GM12878 (cell line): ENCODE data around the gene ANKRD53. TPM values are rescaled to one million over a fixed set of nuclear protein-coding genes. Genes with fewer than 3 reads are reported as not detected.

Source experiments
- ATAC-seq: fragments of 200-7000 bp; cut with Tn5 transposase; 3 replicates; pipeline ENCODE4 v1.9.1; 2020; ENCODE audit warnings: mild to moderate bottlenecking, moderate library complexity
- BruUV-seq: library from RNA; stranded (reverse); fragments of 400-500 nt; replicated peaks from 2 replicates; lab custom pipeline; 2021; lab: Mats Ljungman, UMichigan
- CTCF ChIA-PET: fragments of 300-600 bp; sonication (Branson Sonifier 250); formaldehyde crosslinking; extraction: SDS; loops from one replicate; lab custom pipeline; 2021; ENCODE audit warnings: inconsistent platforms; lab: Yijun Ruan, JAX
- POLR2A ChIA-PET: fragments of 350-600 bp; formaldehyde crosslinking; extraction: SDS; loops from one replicate; lab custom pipeline; 2021; ENCODE audit warnings: inconsistent platforms; lab: Charles Lee
- RAD21 ChIA-PET: fragments of 300-600 bp; sonication (Branson Sonifier 250); formaldehyde crosslinking; loops from one replicate; lab custom pipeline; 2023; ENCODE audit warnings: antibody characterized with exemption; ENCODE audit not compliant: unreplicated experiment; lab: Charles Lee
- SMC1A ChIA-PET: fragments of 300-600 bp; sonication (Branson Sonifier 250); formaldehyde crosslinking; loops from one replicate; lab custom pipeline; 2023; ENCODE audit not compliant: unreplicated experiment, uncharacterized antibody; lab: Charles Lee
- DNase-seq: peaks from one replicate; pipeline ENCODE4 v3.0.0-alpha.2; 2011; ENCODE audit warnings: low read depth, low spot score
- FAIRE-seq: peaks from 3 replicates; lab custom pipeline; 2011; peaks lifted over from hg19 to GRCh38; lab: Jason Lieb, UNC
- H2AFZ ChIP-seq: 2 replicates; pipeline ENCODE4 v1.6.0; 2011; ENCODE audit warnings: low read depth, low read length, control low read depth; ENCODE audit not compliant: control insufficient read depth
- H3K27ac ChIP-seq: 2 replicates; pipeline ENCODE4 v1.5.1; 2011; ENCODE audit warnings: control low read depth; ENCODE audit not compliant: control insufficient read depth, insufficient read depth
- H3K27me3 ChIP-seq, 2 experiments: replicated peaks in 1 of 2; 2 replicates each; pipeline versions ENCODE4 v1.6.0 to v1.6.1; 2011; ENCODE audit warnings: low read length in 1 of 2; ENCODE audit not compliant: control insufficient read depth in 2 of 2, insufficient read depth in 2 of 2
- H3K36me3 ChIP-seq, 2 experiments: 2 replicates each; pipeline ENCODE4 v1.5.1; 2011; ENCODE audit warnings: low read length in 1 of 2; ENCODE audit not compliant: control insufficient read depth in 2 of 2, insufficient read depth in 2 of 2
- H3K4me1 ChIP-seq: 2 replicates; pipeline ENCODE4 v1.6.1; 2011; ENCODE audit warnings: mild to moderate bottlenecking, low read length, moderate library complexity, mixed read lengths; ENCODE audit not compliant: control insufficient read depth, insufficient read depth
- H3K4me2 ChIP-seq: 2 replicates; pipeline ENCODE4 v1.6.0; 2011; ENCODE audit warnings: control low read depth; ENCODE audit not compliant: control insufficient read depth, insufficient read depth
- H3K4me3 ChIP-seq: fragments of 200-600 bp; sonication (generic); 2 replicates; pipeline ENCODE4 v1.5.1; 2016
- H3K79me2 ChIP-seq: 2 replicates; pipeline ENCODE4 v1.6.0; 2011; ENCODE audit warnings: low read length; ENCODE audit not compliant: control insufficient read depth, insufficient read depth
- H3K9ac ChIP-seq: 2 replicates; pipeline ENCODE4 v1.8.0; 2011; ENCODE audit warnings: low read length, control low read depth, mixed read lengths; ENCODE audit not compliant: control insufficient read depth, insufficient read depth
- H3K9me3 ChIP-seq: replicated peaks from 3 replicates; pipeline ENCODE4 v1.5.1; 2011; ENCODE audit warnings: mild to moderate bottlenecking, low read length; ENCODE audit not compliant: control insufficient read depth, insufficient read depth
- H4K20me1 ChIP-seq: 2 replicates; pipeline ENCODE4 v1.6.0; 2011; ENCODE audit not compliant: control insufficient read depth, insufficient read depth
- E2F8 ChIP-seq: fragments of 450-650 bp; IDR thresholded peaks from 2 replicates; pipeline ENCODE4 v1.6.1; 2018; ENCODE audit warnings: mild to moderate bottlenecking, low read depth, moderate library complexity; ENCODE audit not compliant: partially characterized antibody
- SP1 ChIP-seq: IDR thresholded peaks from one replicate; pipeline ENCODE4 v1.6.1; 2011; ENCODE audit warnings: low read depth, low read length
- SUZ12 ChIP-seq: fragments of 200-600 bp; sonication (generic); IDR thresholded peaks from one replicate; pipeline ENCODE4 v1.6.1; 2018; ENCODE audit warnings: antibody characterized with exemption, mild to moderate bottlenecking; ENCODE audit not compliant: unreplicated experiment
- ZNF384 ChIP-seq: IDR thresholded peaks from 2 replicates; pipeline ENCODE4 v1.6.1; 2012; ENCODE audit warnings: low read depth, mild to moderate bottlenecking, low read length, improper control_type of control experiment, borderline replicate concordance
- WGBS: methylation state at CpG from one replicate; pipeline ENCODE4 v1.1.6; 2016; ENCODE audit warnings: low lambda C conversion rate; ENCODE audit not compliant: insufficient replicate concordance, insufficient coverage; ENCODE audit errors: missing lambda C conversion rate; 5-methylcytosine and 5-hydroxymethylcytosine counted together
- in situ Hi-C: fragments of 300-500 bp; cut with MboI; formaldehyde crosslinking; loops from 9 replicates; pipeline ENCODE4 v1.14.3; 2018; ENCODE audit warnings: mixed read lengths
- intact Hi-C: fragments of 100-400 bp; cut with micrococcal nuclease; formaldehyde crosslinking; loops from one replicate; pipeline ENCODE4 v1.14.2; 2022; ENCODE audit not compliant: unreplicated experiment
- polyA plus RNA-seq, 11 experiments: library from polyadenylated mRNA; depleted of rRNA in 4 of 11; unstranded in 6 of 11; stranded (reverse) in 5 of 11; fragments of >200 nt; fragmentation: Nextera tagmentation in 4 of 11; fragmentation: Illumina TruSeq in 1 of 11; extraction: Ambion mirVana in 4 of 11; extraction: Trizol in 1 of 11; gene quantifications; 1 replicate in 1 of 11; 2 replicates in 10 of 11; pipeline versions ENCODE4 v1.2.1 to v1.2.3, GENCODE V29; 2011 to 2016; ENCODE audit warnings: inconsistent platforms in 2 of 11, missing spikeins in 2 of 11, low read depth in 1 of 11
- total RNA-seq, 4 experiments: library from RNA; depleted of rRNA in 3 of 4; stranded (reverse); fragments of >200 nt in 3 of 4; fragmentation: Illumina TruSeq in 1 of 4; extraction: Trizol in 1 of 4; gene quantifications; 2 replicates each; pipeline versions ENCODE4 v1.2.1 to v1.2.3, GENCODE V29; 2013 to 2021
- TF ChIP-seq, protein P1 (sequence below): fragments of 450-650 bp; IDR thresholded peaks from 2 replicates; pipeline ENCODE4 v1.6.1; 2017; ENCODE audit warnings: mild to moderate bottlenecking

Gene ANKRD53
- total and polyA plus RNA-seq, 10 of the 15 experiments (the other 5 are each of a cell fraction or from before 2014, with no cell fraction given) = 0.04 TPM; not detected in 8

DNA sequence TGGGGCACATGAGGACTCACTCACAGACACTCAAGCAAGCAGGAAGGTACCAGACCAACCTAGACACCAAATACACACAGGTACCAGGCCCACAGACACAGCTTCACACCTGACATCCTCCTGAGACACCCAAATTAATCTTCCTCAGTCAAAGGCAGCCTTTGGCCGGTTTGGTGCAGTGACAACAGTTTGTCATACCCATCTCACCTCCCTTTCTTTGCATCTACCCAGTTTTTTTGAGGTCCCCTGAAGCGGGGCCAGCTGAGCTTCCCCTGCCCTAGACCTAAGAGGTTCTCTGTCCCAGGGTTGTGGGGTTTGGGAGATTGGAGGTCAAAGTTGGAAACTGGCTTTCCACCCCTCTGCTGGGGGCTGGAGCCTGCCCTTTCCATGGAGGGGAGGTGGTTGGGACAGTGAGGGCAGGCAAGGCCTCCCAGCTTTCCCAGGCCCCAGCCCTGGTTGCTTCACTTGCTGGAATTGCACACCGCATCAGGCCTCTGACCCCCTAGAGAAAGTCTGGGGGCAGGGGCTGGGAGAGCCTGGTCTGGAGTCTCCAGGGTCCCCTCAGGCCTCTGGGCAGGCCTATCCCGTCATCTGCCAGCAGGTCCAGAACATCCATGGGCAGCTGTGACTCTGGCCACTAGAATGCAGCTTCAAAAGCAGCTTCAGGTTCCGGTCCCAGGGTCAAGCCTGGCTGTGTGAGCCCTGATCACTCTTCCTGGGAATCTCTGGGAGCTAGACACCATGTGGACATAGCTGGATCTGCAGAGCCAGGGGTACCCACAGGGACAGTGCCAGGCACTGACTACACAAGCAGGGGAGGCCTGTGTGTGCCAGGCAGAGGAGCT is 28.7 kb downstream of the ANKRD53 start:
- ATAC-seq (no peak), FAIRE-seq (no peak), DNase-seq (no peak)
- BruUV-seq = no TSS peak
- H3K9me3 ChIP-seq = no peaks in the 10 kb centered on the region
- H3K4me2 ChIP-seq = no peak overlapping the region
- intact Hi-C loops (no loop called here), in situ Hi-C loops (no loop called here)
- H3K27ac ChIP-seq = no peak overlapping the region
- RAD21 ChIA-PET = no interaction called here
- no peak overlapping the region for H3K4me3 ChIP-seq
- SMC1A ChIA-PET = no interaction called here
- 40% methylated on average over 5 of the region's 5 CpGs for WGBS
- H2AFZ ChIP-seq = no peak overlapping the region
- H3K4me1 ChIP-seq = no peaks in the 10 kb centered on the region
- H3K9ac ChIP-seq = no peak overlapping the region
- H3K79me2 ChIP-seq = no peaks in the 10 kb centered on the region
- POLR2A ChIA-PET = no interaction called here
- peaks cover 0 to 1% of the 10 kb centered on the region in 2 experiments; a peak in 2 of 4 replicates for H3K27me3 ChIP-seq
- CTCF ChIA-PET = interaction anchor here (1.0 to 1.6 kb wide), 3 partner anchors 22 to 59 kb away, joined by 3 to 5 read pairs (median 4); no protein-coding TSS in a partner anchor
- no peaks in the 10 kb centered on the region for H4K20me1 ChIP-seq
- no peaks in the 10 kb centered on the region for H3K36me3 ChIP-seq
- TF ChIP-seq SUZ12 = no peak
- TF ChIP-seq, protein P1, sequence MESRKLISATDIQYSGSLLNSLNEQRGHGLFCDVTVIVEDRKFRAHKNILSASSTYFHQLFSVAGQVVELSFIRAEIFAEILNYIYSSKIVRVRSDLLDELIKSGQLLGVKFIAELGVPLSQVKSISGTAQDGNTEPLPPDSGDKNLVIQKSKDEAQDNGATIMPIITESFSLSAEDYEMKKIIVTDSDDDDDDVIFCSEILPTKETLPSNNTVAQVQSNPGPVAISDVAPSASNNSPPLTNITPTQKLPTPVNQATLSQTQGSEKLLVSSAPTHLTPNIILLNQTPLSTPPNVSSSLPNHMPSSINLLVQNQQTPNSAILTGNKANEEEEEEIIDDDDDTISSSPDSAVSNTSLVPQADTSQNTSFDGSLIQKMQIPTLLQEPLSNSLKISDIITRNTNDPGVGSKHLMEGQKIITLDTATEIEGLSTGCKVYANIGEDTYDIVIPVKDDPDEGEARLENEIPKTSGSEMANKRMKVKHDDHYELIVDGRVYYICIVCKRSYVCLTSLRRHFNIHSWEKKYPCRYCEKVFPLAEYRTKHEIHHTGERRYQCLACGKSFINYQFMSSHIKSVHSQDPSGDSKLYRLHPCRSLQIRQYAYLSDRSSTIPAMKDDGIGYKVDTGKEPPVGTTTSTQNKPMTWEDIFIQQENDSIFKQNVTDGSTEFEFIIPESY = no peak
- no peak for TF ChIP-seq ZNF384
- no peak for TF ChIP-seq SP1
- TF ChIP-seq E2F8 = no peak
